Panc1 (cell line): ENCODE measurements around the gene ZC3H14.

Experiments
- CTCF ChIP-seq: fragments of 450-650 bp; IDR thresholded peaks from 2 replicates; pipeline ENCODE4 v1.5.1; 2017; ENCODE audit warnings: mild to moderate bottlenecking
- POLR2AphosphoS5 ChIP-seq: IDR thresholded peaks from 2 replicates; pipeline ENCODE4 v1.6.1; 2012; ENCODE audit warnings: mild to moderate bottlenecking, low read depth, low read length, moderate library complexity
- REST ChIP-seq, 2 experiments: IDR thresholded peaks; 2 replicates each; pipeline ENCODE4 v1.6.1; 2011 to 2012; ENCODE audit warnings: low read depth in 2 of 2, control low read depth in 1 of 2, low read length in 1 of 2, mild to moderate bottlenecking in 1 of 2, moderate library complexity in 1 of 2; ENCODE audit not compliant: insufficient read depth in 1 of 2

- TF ChIP-seq REST (IDR thresholded peaks at IDR 0.05; ENCODE audit: insufficient read depth in 1 of 2, low read depth in 2 of 2, low read length in 1 of 2) (no peak), CTCF (no peak), POLR2AphosphoS5 (no peak)
Measured at GRCh38 chr14:88545256-88545655, 17.6 kb upstream of the ZC3H14 start.
